Measurements from ENCODE around the gene DUSP9.
"Not testable (repeated sequence)": the region's sequence is repeated elsewhere in the genome, so short reads cannot be mapped to it uniquely, and the experiment has no call there.

Gene DUSP9

GRCh38 chrX:153693216-153694086 lies 46.4 kb downstream of the DUSP9 start:
- no peak overlapping the region for H3K4me3 ChIP-seq (replicated peaks in 1 of 2; ENCODE audit: low read depth in 2 of 2, low read length in 2 of 2)

GRCh38 chrX:153694256-153694655 lies 47.3 kb downstream of the DUSP9 start:
- DNase-seq (ENCODE audit: low read depth in 2 of 2); H3K4me3 ChIP-seq (replicated peaks in 1 of 2; ENCODE audit: low read depth in 2 of 2, low read length in 2 of 2): not testable (repeated sequence)

More at GRCh38 chrX:153693216-153694086, 46.4 kb downstream of the DUSP9 start:
- no peak for TF ChIP-seq CTCF (IDR thresholded peaks at IDR 0.05; ENCODE audit: low read depth, low read length)
- no peak for DNase-seq (ENCODE audit: low read depth in 2 of 2)

DNA sequence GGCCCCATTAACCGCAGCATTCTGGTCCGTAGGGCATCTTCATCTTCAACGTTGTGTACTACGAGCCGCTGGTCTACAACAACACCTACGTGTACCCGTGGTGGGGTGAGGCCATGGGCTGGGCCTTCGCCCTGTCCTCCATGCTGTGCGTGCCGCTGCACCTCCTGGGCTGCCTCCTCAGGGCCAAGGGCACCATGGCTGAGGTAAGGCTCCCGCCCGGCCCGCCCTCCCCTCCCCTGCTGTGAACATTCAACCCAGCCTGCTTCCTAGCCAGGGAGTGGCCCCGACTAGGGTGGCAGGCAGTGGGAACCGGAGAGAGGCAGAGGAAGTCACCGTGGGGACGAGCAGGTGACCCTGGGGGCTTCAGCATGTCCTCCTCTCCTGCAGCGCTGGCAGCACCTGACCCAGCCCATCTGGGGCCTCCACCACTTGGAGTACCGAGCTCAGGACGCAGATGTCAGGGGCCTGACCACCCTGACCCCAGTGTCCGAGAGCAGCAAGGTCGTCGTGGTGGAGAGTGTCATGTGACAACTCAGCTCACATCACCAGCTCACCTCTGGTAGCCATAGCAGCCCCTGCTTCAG lies 47.8 kb downstream of the DUSP9 start:
- no peak overlapping the region for H3K4me3 ChIP-seq (replicated peaks in 1 of 2; ENCODE audit: low read depth in 2 of 2, low read length in 2 of 2)
- DNase-seq (ENCODE audit: low read depth in 2 of 2), result no peak
- no peak for TF ChIP-seq CTCF (IDR thresholded peaks at IDR 0.05; ENCODE audit: low read depth, low read length)

DNA sequence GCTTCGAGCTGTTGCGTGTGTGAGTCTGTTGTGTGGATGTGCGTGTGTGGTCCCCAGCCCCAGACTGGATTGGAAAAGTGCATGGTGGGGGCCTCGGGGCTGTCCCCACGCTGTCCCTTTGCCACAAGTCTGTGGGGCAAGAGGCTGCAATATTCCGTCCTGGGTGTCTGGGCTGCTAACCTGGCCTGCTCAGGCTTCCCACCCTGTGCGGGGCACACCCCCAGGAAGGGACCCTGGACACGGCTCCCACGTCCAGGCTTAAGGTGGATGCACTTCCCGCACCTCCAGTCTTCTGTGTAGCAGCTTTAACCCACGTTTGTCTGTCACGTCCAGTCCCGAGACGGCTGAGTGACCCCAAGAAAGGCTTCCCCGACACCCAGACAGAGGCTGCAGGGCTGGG lies 49.1 kb downstream of the DUSP9 start:
- TF ChIP-seq CTCF (IDR thresholded peaks at IDR 0.05; ENCODE audit: low read depth, low read length), result no peak
- no peak for DNase-seq (ENCODE audit: low read depth in 2 of 2)
- H3K4me3 ChIP-seq (replicated peaks in 1 of 2; ENCODE audit: low read depth in 2 of 2, low read length in 2 of 2), result no peak overlapping the region

- DNase-seq (ENCODE audit: low read depth in 2 of 2); H3K4me3 ChIP-seq (replicated peaks in 1 of 2; ENCODE audit: low read depth in 2 of 2, low read length in 2 of 2): not testable (repeated sequence)
Observed at GRCh38 chrX:153696538-153696937, 49.5 kb downstream of the DUSP9 start.

DNA sequence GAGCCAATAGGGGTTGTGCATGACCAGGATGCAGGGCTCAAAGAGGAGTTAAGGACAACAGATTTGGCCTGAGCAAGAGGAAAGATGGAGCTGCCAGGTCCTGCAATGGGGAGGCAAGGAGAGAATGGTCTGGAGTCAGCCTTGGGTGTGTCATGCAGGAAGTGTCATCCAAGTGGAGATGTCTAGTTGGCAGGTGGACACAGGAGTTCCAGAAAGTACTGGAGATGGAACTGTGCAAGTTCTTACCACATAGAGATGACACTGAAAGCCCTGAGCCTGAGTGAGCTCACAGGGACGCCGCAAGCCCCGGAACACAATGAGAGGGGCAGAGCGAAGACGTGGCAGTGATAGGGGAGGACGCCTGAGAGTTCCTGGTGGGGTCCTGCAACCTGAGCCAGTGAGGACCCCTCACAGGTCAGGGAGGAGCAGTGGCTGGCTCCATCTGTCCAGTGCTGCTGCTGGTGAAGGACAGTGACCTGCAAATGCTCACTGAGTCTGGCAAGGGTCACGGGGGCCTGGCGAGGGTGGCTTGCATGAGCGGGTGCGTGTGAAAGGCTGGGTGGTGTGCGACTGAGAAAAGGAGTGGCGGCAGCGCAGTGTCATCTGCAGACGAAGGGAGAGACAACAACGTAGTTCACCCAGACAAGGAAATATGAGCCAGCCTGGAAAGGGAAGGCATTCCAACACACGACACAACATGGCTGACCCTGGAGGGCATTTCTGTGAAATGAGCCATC lies 50.2 kb downstream of the DUSP9 start:
- not testable (repeated sequence) for DNase-seq (ENCODE audit: low read depth in 2 of 2); H3K4me3 ChIP-seq (replicated peaks in 1 of 2; ENCODE audit: low read depth in 2 of 2, low read length in 2 of 2)

DNA sequence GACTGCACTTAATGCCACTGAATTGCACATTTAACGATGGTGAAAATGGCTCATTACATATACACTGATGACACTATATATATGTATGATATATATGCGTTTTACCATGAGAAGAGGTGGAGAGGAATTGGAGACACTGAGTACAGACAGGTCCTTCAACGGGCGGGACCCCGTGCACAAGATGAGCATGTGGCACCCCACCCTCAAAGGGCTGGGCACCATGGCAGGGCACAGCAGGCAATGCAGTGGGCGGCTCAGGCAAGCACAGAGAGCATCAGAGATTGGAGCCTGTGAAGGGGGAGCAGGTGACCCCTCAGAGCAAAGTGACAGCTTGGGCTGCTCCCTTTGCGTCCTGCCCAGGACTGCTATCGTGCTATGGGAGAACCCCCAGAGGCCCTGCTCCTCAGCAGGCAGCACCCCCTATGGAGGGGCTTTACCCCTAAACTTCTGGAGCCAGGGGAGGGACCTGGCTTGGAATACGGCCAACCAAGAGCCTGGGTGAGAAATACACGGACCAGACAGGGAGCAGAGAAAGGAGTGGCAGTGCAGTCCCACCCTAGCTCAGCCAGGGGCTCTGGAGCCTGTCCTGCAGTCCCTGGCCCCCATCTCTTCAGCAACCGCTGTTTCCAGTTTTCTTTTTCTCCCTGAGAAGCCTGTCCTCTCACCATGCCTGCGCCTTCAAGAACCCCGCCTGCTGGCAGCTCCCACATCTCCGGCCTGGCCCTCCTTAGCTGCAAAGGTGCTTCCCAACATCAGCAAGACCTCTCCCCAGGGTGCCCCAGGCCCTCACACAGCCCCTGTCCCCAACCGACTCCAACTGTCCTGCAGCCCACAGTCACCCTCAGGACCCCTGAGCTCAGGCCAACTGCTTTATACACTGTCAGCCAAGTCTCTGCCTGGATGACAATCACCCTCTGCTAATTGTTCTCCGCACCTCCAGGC lies 51.2 kb downstream of the DUSP9 start:
- no peak overlapping the region for H3K4me3 ChIP-seq (replicated peaks in 1 of 2; ENCODE audit: low read depth in 2 of 2, low read length in 2 of 2)
- DNase-seq (ENCODE audit: low read depth in 2 of 2), result no peak
- no peak for TF ChIP-seq CTCF (IDR thresholded peaks at IDR 0.05; ENCODE audit: low read depth, low read length)

GRCh38 chrX:153699210-153699783 lies 52.3 kb downstream of the DUSP9 start:
- H3K4me3 ChIP-seq (replicated peaks in 1 of 2; ENCODE audit: low read depth in 2 of 2, low read length in 2 of 2); DNase-seq (ENCODE audit: low read depth in 2 of 2): not testable (repeated sequence)

DNA sequence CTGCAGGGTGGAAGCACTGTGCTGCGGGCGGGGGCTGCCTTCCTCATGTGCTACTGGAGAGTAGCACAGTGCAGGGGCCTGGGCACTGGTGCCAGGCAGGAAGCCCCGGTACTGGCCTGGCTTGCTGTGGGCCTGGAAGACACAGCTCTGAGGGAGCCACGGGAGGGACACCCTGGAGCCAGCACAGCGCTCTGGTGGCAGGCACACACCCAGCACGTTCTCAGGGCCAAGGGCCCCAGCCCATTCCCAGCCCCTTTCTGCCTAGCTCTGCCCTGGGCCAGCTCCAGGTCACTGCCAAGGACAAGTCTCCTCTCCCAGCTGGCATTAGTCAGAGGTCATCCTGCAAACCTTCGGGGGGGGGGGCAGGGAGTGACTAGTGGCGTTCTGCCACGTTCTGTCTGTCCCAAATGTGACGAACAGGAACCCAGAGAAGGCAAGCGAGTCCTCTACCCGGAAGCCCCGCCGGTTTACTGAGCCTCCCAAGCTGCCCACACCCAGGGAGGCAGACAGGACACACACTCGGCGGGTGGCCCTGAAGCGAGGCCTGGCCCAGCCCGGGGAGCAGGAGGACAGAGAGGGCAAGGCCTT lies 52.9 kb downstream of the DUSP9 start:
- not testable (repeated sequence) for DNase-seq (ENCODE audit: low read depth in 2 of 2); H3K4me3 ChIP-seq (replicated peaks in 1 of 2; ENCODE audit: low read depth in 2 of 2, low read length in 2 of 2)
